NCI-H2196 treated with DMSO at 0.1 percent for 48 hours (cell line): ENCODE data around the gene SIK2.

ENCODE experiments used
- DNase-seq: peaks from one replicate; lab custom pipeline; 2025; ENCODE audit not compliant: unreplicated experiment; lab: John Stamatoyannopoulos, UW

The SIK2 gene

DNA sequence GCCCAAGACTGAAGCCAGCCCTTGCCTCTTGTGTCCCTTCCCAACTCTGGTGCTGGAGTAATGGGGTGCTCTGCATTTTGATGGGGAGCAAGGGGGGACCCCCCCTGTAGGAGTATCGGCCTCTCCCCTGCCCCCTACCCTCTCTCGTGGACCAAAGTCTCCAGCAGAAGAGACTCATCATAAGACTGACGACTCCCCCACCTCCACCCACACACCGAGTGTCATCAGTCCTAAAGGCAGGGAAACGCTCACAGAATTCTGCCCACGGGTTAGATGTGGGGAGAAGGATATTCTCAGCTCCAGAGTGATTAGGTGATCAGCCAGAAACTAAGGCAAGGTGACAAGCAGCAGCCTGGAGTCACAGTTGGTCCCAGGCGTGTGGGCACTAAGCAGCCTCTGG, 125.2 kb downstream of the SIK2 start:
- no peak for DNase-seq

DNA sequence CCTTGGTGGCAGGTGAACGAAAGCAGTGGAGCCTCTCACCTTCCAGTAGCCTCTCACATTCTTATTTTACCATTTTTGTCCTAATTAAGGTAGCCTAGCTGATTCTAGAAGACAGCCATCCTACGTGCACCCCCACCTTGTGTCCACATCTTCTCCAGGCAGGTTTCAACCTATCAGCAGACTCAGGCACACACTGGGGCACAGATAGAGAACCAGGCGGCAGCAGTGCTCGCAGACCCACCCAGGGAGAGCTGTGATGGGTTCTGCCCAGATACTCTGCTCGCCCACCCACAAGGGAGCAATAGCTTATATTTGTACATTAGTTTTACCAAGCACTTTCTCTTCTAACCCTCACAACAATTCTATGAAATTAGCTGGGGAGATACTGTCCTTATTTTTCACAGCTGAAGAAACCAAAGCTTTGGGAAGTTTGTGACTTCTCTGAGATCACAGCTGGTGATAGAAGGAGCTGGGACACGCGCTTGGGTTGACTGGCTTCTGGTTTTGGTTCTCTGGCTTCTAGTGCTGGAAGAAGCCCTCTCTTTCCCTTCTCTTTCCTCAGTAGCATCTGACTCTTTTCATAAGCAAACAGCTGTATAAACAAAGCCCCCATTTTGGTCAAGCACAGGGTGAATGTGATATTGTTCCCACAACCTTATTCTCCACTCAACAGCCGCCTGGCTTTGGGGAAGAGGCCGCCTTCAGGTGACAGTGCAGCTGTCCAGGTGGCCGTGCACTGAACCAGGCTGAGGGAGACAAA, 127.0 kb downstream of the SIK2 start:
- DNase-seq, result no peak

DNA sequence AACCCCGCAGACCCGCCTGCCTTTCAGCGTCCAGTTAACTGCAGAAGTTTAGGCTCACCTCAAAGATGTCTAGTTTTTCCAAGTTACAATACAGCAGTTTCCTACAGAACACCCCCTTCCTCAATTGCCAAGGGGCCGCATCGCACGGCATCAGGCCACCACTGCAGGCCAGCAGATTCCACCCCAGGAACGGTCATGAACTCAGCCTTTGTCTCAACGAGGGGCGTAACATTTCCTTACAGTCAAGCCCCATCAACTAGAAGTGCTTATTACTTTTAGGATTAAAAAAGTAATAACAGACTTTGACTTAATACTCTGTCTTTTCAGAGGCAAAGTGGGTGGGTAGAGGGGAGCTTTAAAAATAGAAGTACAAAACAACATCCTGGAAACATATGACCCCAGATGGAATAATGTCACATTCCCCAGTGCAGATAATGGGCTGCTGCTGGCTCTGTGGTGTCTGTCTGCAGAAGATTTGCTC, 127.6 kb downstream of the SIK2 start:
- DNase-seq, result no peak

DNA sequence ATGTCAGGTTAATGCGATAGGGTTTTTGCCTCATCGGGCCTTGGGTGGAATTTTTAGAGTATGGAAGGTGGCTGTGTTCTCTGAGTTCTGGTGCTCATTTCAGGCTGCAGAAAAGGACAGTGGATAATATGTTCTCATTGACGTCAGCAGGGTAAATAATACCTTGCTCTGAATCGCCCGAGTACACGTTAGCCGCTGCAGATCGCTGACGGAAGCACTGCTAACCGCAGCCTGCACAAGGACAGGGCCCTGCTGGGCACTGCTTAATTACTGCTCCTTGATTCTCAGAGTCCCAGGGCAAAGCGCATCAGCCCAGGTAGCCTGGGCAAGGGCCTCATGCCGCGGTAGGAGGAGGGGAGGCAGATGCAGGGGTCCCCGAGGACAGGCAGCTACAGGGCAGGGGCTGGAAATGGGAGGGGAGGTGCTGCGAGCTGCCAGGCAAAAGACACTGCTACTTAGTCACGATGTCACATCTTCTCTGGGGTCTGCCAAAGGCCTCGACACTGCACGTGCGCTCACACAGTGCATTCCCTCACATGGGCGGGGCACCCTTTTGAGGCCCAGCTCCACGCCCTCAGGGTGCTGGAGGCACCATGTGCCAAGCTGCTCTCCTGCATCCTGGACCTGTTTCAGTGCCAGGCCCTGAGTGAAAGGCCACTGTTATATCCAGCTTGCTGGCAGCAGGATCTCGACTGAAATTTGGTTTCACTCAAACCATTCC, 128.8 kb downstream of the SIK2 start:
- peak; percentile 72 for DNase-seq

DNA sequence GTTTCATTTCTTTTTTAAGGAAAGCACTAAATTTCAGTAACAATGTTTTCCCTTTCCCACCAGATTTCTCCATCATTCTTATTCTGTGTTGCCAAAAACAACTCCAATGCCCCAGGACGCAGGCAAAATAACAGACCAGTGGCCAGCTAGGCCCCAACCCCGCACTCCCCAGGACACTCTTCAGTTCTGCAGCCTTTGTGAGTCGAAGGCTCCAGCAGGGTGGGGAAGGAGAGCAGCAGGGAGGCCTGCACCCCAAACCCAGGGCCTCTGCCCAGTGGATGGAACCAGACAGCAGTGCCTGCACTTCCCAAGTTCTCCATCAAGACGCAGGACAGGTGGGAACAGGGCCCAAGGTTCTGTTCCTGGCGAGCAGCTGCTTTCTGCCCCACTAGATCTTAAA, 129.6 kb downstream of the SIK2 start:
- DNase-seq, result no peak

DNA sequence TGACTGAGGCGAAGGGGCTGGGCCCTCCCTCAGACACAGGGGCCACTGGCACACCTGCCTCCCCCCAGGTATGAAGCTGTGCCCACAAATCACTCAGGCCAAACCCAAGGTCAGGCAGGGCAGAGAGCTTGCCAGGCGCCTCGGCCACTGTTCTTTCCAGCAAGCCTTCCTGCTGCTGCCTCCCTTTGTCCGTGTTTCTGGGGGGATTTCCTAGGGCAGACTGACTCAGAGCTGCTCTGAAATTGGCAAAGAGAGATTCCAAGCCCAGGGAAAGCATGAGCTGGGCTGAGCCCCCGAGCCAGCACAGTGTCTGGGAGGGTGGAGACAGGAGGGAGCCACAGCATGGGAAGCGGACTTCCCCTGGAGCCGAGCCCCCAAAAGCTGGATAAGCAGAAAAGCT, 130.8 kb downstream of the SIK2 start:
- no peak for DNase-seq

DNA sequence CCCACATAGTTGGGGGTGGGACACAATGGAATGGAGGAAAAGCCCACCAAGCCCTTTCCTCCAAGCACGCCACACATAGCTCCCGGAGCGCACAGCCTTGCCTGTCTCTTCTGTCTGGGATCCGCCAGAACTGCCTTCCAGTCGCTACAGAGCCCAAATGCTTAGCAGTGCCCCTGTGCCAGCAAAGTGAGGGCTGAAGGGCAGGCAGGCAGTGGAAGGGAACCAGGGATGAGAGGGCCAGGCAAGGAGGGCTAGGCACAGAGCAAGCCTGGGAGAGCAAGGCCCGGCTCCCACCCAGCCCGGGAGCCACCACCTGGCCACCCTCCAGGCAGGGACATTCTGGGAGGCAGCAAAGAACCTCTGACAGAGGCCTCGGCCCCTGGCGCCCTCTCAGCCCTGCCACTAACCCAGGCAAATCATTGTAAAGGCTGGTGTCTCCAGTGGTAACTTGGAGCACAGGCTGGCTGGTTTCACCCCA, 131.4 kb downstream of the SIK2 start:
- no peak for DNase-seq

DNA sequence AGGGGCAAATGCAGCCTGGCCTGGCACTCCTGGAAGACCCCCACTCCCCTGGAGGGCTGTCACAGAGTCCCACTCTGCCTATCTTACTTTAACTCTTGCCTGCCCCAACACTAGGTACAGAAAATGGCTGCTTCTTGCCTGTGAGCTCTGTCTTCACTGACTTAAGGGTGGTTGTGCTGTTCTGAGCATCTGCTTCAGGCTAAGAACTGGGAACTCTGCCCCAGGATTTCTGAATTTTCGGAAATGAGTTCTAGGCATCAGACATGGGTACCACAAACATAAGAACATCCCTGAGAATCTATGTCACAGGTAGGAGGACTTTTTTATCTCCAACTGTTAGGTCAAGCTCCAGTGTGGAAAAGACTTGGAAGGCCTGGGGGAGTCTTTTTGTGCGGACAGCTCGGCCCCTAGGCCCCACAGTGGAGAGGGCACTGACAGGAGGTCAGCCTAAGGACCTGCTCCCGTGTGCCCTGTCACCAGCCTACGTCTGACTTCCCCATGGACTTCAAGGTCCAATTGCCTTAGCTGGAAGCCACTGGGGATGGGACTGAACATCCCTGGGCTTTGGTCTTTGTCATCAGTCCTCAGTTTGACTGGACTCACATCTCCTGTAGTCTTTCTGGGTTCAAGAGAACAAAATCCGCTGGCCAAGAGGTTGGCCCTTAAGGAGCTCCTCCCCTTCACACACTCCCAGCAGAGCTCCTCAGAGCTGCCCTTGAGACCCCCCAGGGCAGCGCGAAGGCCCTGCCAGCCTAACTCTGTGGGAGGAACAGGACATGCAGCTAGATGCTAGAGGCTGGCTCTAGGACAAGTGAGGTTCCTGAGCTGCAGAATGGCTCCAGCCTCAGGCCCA, 132.1 kb downstream of the SIK2 start:
- DNase-seq, result no peak

DNA sequence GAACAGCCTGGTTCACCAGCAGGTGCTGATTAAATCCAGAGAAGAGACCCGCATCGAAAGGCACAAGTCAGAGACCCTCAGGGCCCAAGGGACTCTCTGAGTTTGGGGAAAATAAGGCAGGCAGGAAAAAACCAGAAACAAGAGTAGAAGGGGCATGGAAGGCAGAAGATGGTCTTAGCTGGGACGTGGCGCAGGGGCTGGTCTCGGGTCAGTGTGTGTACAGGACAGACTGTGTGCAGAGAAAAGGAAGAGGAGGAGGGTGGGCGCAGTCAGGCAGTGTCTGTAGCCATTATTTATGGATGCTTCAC, 132.7 kb downstream of the SIK2 start:
- DNase-seq, result no peak

DNA sequence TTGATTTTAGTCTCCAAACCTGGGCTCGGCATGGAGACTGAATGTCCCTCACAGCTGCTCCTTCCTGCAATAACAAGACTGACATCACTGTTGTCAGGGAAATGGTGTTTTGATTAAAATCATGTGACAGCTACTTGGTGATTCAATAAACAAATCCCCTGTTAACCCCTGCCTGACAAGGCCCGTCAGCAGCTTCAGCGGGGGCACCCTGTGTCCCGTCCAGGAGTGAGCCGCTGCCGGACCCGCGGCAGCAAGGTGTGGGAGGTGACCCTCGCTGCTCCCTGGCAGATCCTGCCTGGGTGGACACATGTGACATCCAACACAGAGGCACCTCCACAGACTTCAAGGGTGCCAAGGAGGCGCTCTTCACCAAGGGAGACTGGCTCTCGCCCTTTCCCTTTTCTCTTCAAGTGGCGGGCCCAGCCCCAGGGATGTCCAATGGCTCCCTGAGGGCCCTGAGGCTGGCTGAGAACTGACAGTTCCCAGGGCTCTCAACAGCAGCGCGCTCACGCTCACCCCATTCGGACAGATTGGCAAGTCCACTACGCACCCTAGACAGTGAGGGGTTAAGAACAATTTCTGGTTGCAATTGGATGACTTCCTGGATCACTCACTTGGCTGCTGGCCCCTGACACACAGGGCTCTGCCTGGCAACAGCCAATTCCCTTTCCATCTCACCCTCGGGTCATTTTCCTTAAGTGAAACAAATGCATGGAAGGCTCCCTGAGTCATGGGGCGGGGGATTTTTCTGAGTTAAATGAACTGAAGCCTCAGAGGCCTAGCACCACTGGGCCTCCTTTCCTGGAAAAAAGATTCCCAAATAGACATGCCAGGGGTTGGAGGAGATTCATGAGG, 133.2 kb downstream of the SIK2 start:
- peak; percentile 85 for DNase-seq

DNA sequence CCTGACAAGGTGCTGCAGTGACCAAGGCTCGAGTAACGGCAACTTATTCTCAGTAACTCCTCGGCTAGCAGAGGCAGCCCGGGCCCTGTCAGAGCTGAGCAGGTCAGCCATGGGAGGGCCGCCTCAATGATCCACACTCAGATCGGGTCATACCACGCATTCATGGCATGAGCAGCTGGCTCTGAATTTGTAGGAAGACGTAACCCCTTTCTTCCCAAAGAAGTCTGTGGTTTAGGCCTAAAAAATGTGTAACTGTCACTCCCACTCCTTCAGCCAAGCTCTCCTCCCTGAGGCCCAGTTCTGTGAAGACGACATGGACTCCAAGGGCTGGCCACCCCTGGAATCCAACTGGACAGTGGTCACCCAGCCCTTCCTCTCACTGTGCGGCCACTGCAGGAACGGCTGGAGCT, 133.9 kb downstream of the SIK2 start:
- DNase-seq, result no peak

DNA sequence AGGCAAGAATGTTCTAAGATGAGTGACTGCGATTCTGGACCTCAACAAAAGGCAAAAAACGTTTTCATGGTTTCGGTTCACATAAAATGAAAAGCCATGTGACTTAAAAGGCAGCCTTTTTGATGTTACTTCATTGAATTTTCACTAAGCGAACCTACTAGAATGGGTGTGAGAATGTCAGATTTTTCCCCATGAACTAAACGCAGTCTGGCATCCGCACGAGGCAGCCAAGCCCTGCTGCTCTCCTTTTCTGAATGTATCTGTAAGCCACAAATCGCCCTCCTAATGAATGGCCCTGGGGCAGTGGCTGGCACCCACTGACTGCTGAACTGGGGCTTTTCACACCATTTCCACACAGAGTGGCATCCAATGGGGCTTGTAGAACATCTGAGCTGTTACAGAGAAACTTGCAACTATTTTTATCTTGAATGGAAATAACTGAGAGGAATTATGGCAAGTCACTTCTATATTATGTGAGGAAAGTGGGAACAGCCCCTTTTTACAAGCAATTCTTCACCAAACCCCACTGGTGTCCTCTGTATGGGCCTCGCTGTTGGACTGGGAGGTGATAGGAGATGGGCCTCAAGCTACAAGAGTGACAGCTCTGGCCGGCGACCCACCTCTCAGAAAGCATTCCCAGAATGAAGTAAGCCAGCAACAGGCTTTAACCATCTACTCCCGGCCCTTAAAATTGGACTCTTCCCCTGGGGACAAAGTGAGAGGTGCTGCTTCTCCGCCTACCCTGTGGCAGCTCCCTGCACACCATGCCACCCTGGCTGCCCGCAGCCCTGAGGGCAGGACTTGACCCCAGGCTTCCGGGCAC, 134.6 kb downstream of the SIK2 start:
- DNase-seq, result no peak

DNA sequence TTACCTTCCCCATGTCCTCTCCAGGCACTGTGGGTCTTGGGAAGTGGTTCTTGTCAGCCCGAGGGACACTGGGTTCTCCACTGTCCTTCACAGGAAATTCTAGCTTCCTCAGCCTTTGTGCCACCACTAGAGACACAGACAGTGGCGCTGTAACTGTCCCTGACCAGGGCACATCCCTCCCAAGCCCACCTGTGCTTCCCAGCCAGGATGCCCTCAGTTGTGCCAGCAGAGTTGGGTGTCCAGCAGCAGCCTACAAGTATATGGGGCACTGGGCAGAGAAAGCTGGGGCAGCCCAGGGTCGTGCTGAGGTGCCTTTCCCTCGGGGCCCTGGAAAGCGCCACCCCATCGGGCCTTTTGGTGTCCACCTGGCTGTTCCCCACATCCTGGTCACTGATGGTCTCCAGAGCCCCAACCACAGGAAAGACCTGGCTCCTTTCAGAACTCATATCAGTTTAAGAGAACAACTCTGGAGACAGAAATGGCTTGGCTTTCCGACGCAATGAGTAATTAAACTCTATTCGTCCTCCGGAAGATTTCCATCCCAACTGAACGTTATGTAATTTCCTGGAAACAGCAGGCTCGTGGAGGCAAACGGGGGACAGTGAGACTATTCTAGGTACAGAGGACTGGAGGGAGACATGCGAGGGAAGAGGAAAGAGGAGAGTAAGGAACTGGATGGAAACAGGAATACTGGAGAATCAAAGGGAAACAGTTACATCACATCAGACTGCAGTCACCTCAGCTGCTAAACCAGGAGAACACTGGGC, 135.4 kb downstream of the SIK2 start:
- DNase-seq, result no peak

DNA sequence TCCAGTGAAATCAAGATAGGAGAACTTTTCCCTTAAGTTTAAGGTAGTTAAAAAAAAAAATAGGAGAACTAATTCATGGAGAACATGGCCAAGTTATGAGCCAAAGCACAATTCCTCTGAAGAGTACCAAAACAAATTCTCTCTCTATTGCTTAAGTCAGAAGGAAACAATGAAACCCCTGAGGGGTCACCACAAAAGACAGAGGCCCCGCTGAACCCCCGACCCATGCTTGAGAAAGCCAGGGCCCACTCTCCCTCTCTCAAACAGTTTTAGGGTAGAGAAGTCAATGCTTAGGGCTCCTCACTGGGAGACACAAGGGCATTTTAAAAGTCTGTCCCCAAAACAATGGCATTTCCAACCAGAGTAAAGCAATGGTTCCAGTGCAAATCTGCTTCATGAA, 137.1 kb downstream of the SIK2 start:
- DNase-seq, result no peak

DNA sequence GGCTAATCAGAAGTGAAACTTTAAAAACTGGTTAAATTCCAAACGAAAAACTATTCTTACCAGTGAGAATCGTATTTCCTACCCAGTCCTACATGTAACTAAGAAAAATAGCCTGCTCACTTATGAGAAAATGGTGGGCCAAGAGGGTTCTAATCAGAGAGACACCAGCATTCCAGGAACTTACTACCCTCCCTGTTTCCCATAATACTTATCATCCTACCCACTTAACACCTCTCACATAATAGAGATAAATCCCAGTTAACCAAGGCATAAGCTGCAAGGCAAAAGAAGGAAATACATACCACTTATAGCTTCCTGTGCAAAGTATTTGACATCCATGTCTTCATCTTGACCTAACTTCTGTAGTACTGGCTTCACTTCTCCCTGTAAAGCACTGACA, 139.5 kb downstream of the SIK2 start:
- no peak for DNase-seq

DNA sequence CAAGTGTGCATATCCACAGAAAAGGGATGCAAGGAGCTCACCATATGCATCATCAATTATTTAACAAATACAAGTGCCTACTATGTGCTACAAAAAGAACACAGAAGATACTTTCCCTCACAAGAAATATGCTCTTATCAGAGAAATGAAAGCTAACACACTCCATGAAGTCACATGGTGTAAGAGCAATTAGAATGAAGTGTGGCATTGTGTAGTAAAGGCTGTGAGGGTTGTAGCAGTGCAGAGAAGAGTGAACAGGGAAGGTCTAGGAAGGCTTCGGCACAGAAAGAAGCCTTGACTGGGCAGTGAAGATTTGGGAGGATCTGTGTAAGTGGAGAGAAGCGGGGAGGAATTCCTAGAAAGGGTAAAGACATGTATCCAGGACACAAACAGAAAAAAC, 141.5 kb downstream of the SIK2 start:
- DNase-seq, result no peak

DNA sequence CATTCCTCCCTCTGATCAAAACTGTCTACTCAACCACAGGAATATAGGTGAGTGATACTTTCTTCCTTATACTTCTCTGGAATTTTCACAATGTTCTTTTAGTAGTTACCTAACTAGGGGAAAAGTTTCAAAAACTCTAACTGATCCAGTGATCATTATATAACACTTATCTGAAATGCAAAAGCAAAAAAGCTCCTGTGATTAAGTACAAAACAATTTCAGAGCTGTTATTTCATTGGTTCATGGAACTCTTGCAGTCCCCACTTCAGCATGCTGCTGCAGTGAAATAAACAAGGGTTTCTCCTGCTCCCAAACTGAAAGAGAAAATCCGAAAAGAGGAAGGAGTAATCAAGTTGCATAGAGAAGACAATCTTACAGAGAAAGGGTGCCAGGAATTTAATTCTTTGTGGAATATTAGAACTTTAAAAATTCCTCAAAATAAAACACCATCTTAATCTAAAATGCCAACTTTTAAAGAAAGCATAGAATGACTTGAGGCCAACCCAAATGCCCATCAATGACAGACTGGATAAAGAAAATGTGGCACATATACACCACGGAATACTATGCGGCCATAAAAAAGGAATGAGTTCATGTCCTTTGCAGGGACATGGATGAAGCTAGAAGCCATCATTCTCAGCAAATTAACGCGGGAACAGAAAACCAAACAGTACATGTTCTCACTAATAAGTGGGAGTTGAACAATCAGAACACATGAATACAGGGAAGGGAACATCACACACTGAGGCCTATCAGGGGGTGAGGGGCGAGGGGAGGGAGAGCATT, 143.7 kb downstream of the SIK2 start:
- no peak for DNase-seq

DNA sequence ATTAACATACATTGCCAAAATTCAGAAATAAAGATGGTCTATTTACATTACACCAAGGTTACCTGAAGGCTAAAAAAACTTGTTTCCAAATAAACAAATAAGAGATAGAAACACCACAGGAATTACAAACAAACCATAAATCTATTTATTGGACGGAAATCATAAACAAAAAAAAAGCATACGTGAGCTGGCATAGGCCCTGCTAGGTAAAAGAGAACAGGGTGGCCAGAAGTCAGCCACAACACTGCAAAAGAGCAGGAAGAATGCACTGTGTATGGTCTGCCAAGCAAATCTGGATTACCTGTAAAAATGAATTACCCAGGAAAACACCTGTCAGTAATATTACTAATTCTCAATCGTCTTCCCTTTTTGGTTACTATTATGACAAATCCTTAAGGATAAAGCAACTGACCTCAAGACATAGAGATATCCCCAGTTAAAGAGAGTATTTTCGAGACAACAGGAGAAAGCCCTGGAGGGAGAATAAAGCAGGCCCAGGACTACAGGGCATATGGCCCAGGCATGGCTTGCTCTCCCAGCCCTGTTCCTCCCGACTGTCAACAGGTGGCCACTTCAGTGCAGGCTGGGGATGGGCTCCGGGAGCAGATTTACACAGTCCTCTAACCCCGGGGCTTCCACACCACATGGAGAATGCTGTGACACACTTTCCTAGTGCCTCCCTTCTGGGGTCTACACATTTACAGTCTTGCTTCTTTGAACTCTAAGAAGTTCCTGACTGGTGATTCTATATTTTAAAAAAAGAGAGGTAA, 146.0 kb downstream of the SIK2 start:
- no peak for DNase-seq
